HL-60 (cell line): Measurements from ENCODE around the gene CAPN8.

ENCODE experiments used
- DNase-seq, 2 experiments: peaks; one replicate each; pipeline ENCODE4 v3.0.0-alpha.2; 2010 to 2020; ENCODE audit warnings: low read depth in 1 of 2, low spot score in 1 of 2
- H3K27ac ChIP-seq: fragments of 250-450 bp; sonication (Bioruptor Pico); replicated peaks from 2 replicates; pipeline ENCODE4 v1.5.1; 2020; ENCODE audit warnings: mild to moderate bottlenecking, moderate library complexity
- H3K27me3 ChIP-seq: fragments of 250-450 bp; sonication (Bioruptor Pico); 2 replicates; pipeline ENCODE4 v1.5.1; 2021; ENCODE audit warnings: mild to moderate bottlenecking, moderate library complexity; ENCODE audit not compliant: insufficient read depth, poor library complexity, severe bottlenecking
- H3K4me3 ChIP-seq: replicated peaks from 2 replicates; pipeline ENCODE4 v1.5.1; 2011; ENCODE audit warnings: mild to moderate bottlenecking, control low read depth, low read length; ENCODE audit not compliant: insufficient read depth
- GABPA ChIP-seq: IDR thresholded peaks from 2 replicates; pipeline ENCODE4 v1.6.1; 2012; ENCODE audit warnings: low read depth
- POLR2AphosphoS5 ChIP-seq: IDR thresholded peaks from 2 replicates; pipeline ENCODE4 v1.6.1; 2012; ENCODE audit warnings: low read depth
- SPI1 ChIP-seq: IDR thresholded peaks from 2 replicates; pipeline ENCODE4 v1.6.1; 2012; ENCODE audit warnings: low read depth, mild to moderate bottlenecking, borderline replicate concordance
- TF ChIP-seq, protein P1 (sequence below): IDR thresholded peaks from one replicate; pipeline ENCODE4 v1.5.1; 2011; ENCODE audit warnings: low read length, control low read depth, inconsistent platforms; ENCODE audit not compliant: insufficient read depth
- TF ChIP-seq, protein P2 (sequence below): IDR thresholded peaks from 2 replicates; pipeline ENCODE4 v1.6.1; 2012; ENCODE audit warnings: low read depth; ENCODE audit not compliant: insufficient replicate concordance

Gene CAPN8

DNA sequence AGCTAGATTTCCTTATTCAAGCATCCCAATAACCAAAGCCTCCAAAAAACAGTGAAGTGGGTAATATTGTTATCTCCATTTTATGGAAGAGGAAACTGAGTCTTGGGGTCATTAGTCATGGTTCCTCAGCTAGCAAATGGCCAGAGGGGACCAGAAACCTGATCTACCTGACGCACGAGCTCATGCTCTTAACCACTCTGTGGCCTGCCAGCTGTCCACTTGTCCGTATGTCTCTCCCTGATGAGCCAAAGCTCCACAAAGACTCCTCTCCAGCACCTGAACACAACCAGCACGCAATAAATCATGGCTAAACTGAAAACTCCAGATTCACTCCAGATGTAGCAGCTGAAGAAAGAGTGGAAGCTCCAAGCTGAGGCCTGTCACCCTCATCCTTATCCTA, 5.8 kb downstream of the CAPN8 start:
- TF ChIP-seq GABPA (no peak), POLR2AphosphoS5 (no peak), SPI1 (no peak)
- TF ChIP-seq, protein P1, sequence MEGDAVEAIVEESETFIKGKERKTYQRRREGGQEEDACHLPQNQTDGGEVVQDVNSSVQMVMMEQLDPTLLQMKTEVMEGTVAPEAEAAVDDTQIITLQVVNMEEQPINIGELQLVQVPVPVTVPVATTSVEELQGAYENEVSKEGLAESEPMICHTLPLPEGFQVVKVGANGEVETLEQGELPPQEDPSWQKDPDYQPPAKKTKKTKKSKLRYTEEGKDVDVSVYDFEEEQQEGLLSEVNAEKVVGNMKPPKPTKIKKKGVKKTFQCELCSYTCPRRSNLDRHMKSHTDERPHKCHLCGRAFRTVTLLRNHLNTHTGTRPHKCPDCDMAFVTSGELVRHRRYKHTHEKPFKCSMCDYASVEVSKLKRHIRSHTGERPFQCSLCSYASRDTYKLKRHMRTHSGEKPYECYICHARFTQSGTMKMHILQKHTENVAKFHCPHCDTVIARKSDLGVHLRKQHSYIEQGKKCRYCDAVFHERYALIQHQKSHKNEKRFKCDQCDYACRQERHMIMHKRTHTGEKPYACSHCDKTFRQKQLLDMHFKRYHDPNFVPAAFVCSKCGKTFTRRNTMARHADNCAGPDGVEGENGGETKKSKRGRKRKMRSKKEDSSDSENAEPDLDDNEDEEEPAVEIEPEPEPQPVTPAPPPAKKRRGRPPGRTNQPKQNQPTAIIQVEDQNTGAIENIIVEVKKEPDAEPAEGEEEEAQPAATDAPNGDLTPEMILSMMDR: no peak
- TF ChIP-seq, protein P2, sequence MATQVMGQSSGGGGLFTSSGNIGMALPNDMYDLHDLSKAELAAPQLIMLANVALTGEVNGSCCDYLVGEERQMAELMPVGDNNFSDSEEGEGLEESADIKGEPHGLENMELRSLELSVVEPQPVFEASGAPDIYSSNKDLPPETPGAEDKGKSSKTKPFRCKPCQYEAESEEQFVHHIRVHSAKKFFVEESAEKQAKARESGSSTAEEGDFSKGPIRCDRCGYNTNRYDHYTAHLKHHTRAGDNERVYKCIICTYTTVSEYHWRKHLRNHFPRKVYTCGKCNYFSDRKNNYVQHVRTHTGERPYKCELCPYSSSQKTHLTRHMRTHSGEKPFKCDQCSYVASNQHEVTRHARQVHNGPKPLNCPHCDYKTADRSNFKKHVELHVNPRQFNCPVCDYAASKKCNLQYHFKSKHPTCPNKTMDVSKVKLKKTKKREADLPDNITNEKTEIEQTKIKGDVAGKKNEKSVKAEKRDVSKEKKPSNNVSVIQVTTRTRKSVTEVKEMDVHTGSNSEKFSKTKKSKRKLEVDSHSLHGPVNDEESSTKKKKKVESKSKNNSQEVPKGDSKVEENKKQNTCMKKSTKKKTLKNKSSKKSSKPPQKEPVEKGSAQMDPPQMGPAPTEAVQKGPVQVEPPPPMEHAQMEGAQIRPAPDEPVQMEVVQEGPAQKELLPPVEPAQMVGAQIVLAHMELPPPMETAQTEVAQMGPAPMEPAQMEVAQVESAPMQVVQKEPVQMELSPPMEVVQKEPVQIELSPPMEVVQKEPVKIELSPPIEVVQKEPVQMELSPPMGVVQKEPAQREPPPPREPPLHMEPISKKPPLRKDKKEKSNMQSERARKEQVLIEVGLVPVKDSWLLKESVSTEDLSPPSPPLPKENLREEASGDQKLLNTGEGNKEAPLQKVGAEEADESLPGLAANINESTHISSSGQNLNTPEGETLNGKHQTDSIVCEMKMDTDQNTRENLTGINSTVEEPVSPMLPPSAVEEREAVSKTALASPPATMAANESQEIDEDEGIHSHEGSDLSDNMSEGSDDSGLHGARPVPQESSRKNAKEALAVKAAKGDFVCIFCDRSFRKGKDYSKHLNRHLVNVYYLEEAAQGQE: no peak
- Histone ChIP-seq H3K27ac (no peak overlapping the region), H3K4me3 (no peak overlapping the region), H3K27me3 (peaks cover 3% of the 10 kb centered on the region)
- no peak for DNase-seq

DNA sequence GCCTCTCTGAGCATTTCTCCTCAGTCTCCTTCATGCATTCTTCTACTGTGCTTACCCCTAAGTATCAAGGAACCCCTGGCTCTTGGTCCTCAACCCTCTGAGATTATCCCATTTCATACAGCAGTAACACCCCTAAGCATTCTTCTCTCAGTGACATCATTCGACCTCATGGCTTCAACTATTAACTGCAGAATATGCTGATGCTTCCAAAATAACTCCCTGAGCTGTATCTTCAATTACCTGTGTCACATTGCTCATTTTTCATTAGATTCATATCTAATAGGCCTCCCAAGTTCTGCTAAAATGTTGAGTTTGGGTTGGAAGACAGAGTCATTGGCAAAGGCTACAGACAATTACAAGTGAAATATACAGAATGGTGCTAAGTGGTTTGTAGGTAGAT, 7.5 kb downstream of the CAPN8 start:
- Histone ChIP-seq H3K27me3 (peaks cover 2% of the 10 kb centered on the region), H3K27ac (no peak overlapping the region), H3K4me3 (no peak overlapping the region)
- no peak for TF ChIP-seq SPI1
- no peak for DNase-seq

DNA sequence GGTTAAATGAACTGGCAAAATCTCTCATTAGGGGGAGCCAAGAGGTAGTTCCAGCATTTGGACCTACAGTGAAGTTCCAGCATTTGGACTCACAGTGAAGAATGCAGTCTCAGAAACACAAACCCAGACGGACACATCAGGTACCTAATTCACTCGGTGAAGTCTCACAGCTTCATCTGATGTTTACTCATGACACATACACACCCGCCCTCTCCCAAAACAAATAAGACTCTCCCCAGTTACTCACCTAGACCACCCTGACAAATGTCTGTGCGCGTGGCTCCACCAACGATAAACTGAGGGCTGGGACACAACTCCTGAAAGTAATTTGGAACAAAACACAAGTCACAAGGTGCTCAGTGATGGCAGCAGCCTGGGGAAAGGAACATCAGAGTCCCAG, 11.4 kb downstream of the CAPN8 start:
- DNase-seq: no peak
- Histone ChIP-seq H3K27ac (no peak overlapping the region), H3K4me3 (no peak overlapping the region), H3K27me3 (peaks cover 2% of the 10 kb centered on the region)
- TF ChIP-seq SPI1: no peak
- TF ChIP-seq, protein P2: no peak
- TF ChIP-seq, protein P1: no peak

DNA sequence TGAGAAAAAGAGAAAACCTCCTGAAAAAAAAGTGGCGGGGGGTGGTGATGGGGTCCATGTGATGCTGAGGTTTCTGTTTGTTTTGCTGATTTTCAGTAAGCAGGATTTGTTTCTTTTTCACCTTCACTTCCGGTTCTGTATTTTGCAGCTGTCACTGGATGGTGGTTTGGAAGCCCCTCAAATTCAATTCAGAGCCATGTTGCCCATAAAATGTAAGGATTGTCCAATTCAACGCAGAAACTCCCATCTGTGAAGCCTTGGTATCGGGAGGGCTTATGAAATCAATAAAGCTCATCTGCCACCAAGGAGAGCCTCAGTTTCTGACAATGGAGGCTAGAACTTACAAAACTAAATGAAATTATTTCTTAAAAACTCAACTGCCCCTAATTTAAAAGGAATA, 12.1 kb downstream of the CAPN8 start:
- Histone ChIP-seq H3K4me3 (no peak overlapping the region), H3K27ac (no peak overlapping the region), H3K27me3 (peaks cover 2% of the 10 kb centered on the region)
- TF ChIP-seq, protein P1: no peak
- TF ChIP-seq, protein P2: no peak
- TF ChIP-seq POLR2AphosphoS5 (no peak), GABPA (no peak), SPI1 (no peak)
- DNase-seq: no peak
